Measurements from ENCODE around the gene SCD5.

Gene SCD5

GRCh38 chr4:82758701-82759685, 39.6 kb downstream of the SCD5 start:
- no peak for DNase-seq

- no peak for DNase-seq
Observed at GRCh38 chr4:82756061-82756460, 42.5 kb downstream of the SCD5 start.

- DNase-seq = no peak
Observed at GRCh38 chr4:82755650-82756049, 42.9 kb downstream of the SCD5 start.

GRCh38 chr4:82754513-82755165, 44.0 kb downstream of the SCD5 start:
- no peak for DNase-seq

GRCh38 chr4:82753725-82754410, 44.7 kb downstream of the SCD5 start:
- no peak for DNase-seq

GRCh38 chr4:82753238-82753637, 45.4 kb downstream of the SCD5 start:
- no peak for DNase-seq

GRCh38 chr4:82748810-82749470, 49.7 kb downstream of the SCD5 start:
- no peak for DNase-seq

GRCh38 chr4:82747686-82748575, 50.7 kb downstream of the SCD5 start:
- DNase-seq = no peak

GRCh38 chr4:82746705-82747574, 51.7 kb downstream of the SCD5 start:
- DNase-seq = no peak

GRCh38 chr4:82745173-82745842, 53.3 kb downstream of the SCD5 start:
- no peak for DNase-seq

GRCh38 chr4:82744284-82744968, 54.2 kb downstream of the SCD5 start:
- DNase-seq = no peak

- no peak for DNase-seq
Observed at GRCh38 chr4:82741188-82741587, 57.4 kb downstream of the SCD5 start.

GRCh38 chr4:82739287-82740190, 59.1 kb downstream of the SCD5 start:
- DNase-seq = no peak

GRCh38 chr4:82737354-82737753, 61.2 kb downstream of the SCD5 start:
- DNase-seq = no peak

- no peak for DNase-seq
Observed at GRCh38 chr4:82733636-82734035, 65.0 kb downstream of the SCD5 start.

GRCh38 chr4:82728301-82728700, 70.3 kb downstream of the SCD5 start:
- no peak for DNase-seq

GRCh38 chr4:82726596-82726995, 72.0 kb downstream of the SCD5 start:
- no peak for DNase-seq

- no peak for DNase-seq
Observed at GRCh38 chr4:82721819-82722423, 76.7 kb downstream of the SCD5 start.

Data from NCI-H774 (cell line).